ENCODE results near the gene TVP23A.
"Not testable (repeated sequence)": the region's sequence is repeated elsewhere in the genome, so short reads cannot be mapped to it uniquely, and the experiment has no call there.

The TVP23A gene

DNA sequence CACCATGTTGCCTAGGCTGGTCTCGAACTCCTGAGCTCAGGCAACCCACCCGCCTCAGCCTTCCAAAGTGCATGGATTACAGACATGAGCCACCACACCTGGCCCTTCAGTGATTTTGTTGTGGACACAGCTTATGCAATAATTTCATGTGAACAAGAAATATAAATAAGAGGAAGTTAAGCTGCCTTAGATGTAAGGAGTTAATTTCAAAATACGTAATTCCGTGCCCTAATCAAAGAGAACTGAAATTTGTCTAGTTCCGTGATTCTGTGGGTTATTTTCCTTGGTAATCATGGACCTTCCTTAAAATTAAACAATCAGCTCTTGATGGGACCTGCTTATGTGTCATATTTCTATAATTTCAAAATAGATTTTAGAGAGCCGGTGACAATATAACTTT lies 11.9 kb downstream of the TVP23A start:
- DNase-seq (ENCODE audit: low read depth in 3 of 3, low spot score in 1 of 3) = no peak

DNA sequence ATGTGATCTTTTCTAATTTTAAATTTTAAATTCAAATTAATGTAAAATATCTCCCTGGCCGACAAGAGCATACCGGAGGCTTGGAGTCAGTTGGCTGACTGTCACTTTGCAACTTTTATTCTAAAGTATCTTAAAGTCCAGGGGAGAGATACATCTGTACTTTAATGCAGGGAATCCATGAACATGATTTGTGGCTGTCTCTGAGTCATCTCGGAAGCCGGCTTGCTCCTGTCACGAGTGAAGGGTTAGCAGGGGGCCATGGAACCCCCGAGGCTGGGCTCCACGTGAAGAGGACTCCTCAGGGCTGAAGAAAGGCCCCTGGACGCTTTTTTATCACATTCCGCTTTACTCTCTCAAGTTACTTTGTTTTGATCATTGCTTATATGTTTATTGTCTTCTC lies 13.3 kb downstream of the TVP23A start:
- no peak for DNase-seq (ENCODE audit: low read depth in 3 of 3, low spot score in 1 of 3)

DNA sequence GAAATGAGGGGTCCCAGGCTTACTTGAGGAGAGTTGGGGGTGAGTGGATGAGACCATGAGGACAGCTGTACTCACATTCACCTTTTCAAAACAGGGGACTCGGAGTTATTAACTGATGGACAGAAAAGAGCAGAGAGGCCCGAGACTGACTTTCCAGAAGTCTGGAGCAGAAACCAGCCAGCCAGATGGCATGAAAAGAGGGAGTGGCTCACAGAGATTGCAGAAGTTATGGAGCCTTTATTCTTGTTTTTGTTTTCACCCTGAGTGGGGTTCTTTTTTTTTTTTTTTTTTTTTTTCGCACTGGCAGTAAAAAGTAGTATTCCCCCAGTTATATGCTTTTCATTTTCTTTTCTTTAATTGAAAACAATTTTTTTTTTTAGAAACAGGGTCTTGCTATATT lies 18.9 kb downstream of the TVP23A start:
- DNase-seq (ENCODE audit: low read depth in 3 of 3, low spot score in 1 of 3) = no peak

DNA sequence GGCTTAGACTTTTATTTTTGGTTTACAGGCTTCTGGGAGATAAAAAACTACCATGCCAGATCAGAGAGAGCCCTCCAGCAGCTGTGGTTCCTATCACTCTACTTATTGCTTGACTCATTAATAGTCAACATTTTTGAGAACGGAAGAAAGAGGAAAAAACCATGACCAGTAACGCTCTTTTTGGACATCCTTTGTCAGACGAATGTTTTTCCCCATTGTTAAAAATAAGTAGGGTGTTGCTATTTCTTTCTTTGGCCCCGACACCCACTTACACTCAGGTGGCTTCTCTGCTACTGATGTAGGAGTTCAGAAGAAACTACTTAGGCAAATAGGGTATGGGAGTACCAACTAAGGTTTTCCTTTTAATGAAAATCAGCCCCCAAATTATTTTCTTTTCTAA lies 27.5 kb downstream of the TVP23A start:
- no peak for DNase-seq (ENCODE audit: low read depth in 3 of 3, low spot score in 1 of 3)

DNA sequence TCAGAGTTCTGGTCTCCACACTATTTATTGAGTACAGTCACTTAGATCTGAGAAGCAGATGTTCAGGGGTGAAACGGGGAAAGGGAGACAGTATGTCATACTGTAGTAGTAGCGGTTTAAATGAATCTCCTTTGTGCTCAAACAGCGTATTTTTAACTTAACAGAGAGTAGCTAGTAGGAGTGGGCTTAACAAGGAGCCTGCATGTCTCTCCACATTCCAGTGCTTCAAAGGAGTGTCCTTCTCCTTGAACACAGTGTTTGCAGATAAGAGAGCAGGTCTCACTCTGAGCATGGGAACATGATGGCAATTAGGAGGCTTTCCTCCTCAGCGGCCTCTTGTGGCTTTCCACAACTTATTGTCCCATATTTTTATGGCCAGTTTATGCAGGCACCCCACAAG lies 30.0 kb downstream of the TVP23A start:
- not testable (repeated sequence) for DNase-seq (ENCODE audit: low read depth in 3 of 3, low spot score in 1 of 3)

DNA sequence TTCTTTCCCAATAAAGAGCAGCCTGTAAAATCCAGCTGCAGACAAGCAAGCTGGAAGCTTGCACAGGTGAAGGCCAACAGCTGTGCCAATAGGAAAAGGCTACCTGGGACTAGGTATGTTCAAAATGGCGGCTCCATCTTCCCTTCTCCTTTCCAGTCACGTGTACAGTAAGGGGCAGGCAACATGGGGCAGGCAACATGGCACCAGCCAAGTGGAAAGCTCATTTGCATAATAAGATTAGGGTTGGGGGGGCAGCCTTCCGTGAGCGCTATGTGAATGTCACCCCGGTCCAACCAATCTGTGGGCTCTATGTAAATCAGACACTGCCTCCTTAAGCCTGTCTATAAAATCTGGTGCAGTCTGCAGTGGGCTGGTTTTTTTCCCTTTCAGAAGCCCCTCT lies 31.3 kb downstream of the TVP23A start:
- no peak for DNase-seq (ENCODE audit: low read depth in 3 of 3, low spot score in 1 of 3)

DNA sequence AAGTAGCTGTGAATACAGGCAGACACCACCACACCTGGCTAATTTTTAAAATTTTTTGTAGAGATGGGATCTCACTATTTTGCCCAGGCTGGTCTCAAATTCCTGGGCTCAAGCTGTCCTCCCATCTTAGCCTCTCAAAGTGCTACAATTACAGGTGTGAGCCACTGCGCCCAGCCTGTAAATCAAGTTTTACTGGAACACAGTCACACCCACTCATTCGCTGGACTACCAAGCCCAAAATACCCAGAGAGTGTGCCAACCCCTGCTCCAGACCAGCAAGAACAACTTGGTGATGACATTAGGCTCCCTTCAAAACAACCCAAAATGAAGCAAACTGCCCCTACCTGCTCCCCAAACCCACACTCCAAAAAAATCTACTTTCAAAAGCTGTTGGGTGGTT lies 36.0 kb downstream of the TVP23A start:
- DNase-seq (ENCODE audit: low read depth in 3 of 3, low spot score in 1 of 3) = no peak

- DNase-seq (ENCODE audit: low read depth in 3 of 3, low spot score in 1 of 3) = no peak
Observed at GRCh38 chr16:10780628-10781027, 38.0 kb downstream of the TVP23A start.

- not testable (repeated sequence) for DNase-seq (ENCODE audit: low read depth in 3 of 3, low spot score in 1 of 3)
Observed at GRCh38 chr16:10779908-10780307, 38.7 kb downstream of the TVP23A start.

- DNase-seq (ENCODE audit: low read depth in 3 of 3, low spot score in 1 of 3) = no peak
Observed at GRCh38 chr16:10777356-10777755, 41.2 kb downstream of the TVP23A start.

GRCh38 chr16:10776923-10777322 lies 41.7 kb downstream of the TVP23A start:
- not testable (repeated sequence) for DNase-seq (ENCODE audit: low read depth in 3 of 3, low spot score in 1 of 3)

DNA sequence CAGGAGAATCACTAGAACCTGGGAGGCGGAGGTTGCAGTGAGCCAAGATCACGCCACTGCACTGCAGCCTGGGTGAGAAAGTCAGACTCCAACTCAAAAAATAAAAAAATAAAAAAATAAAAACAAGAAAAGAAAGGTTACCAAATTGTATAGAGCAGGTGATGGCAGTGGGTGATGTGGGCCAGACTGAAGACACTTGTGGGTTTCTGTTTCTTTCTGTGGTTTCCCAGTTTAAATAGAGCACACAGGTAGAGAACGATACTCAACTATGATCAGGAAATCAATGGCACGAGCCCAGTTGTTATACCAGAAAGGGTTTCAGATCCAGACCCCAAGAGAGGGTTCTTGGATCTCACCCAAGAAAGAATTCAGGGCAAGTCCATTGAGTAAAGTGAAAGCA lies 42.3 kb downstream of the TVP23A start:
- no peak for DNase-seq (ENCODE audit: low read depth in 3 of 3, low spot score in 1 of 3)

GRCh38 chr16:10770907-10771306 lies 47.7 kb downstream of the TVP23A start:
- no peak for DNase-seq (ENCODE audit: low read depth in 3 of 3, low spot score in 1 of 3)

- DNase-seq (ENCODE audit: low read depth in 3 of 3, low spot score in 1 of 3) = no peak
Observed at GRCh38 chr16:10769381-10769780, 49.2 kb downstream of the TVP23A start.

DNA sequence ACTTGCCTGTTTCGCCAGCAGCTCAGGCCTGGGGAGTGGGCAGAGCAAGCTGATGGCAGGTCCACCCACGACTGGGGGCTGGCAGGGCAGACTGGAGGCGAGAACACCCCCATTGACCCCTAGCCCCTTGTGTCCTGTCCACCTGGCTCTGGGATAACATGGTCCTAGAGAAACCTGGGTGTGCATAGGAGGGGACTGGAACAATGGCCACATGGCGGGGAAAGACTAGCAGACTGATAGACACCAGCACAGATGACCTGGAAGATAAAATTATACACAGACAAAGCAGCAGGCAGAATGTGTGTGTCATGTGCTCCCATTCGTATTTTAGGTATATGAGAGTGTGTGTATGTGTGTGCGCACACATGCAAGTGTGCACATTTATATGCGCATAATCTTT lies 51.5 kb downstream of the TVP23A start:
- DNase-seq (ENCODE audit: low read depth in 3 of 3, low spot score in 1 of 3) = no peak

DNA sequence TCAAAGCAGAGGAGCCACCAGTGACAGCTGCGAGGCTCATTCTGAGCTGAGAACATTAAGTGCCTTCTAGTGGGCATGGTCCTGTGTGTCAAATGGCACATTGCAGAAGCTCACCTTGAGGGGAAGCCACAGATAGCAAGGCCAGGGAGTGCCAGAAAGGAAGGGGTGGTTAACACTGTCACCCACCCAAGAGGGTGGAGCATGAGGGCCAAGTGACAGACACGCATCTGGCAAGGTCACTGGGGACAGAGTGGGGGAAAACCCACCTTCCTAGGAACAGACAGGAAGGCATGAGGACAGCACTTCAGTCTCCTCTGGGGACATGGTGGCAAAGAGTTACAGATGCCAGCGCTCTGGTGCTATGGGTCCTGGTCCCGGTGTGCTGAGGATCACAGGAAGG lies 52.8 kb downstream of the TVP23A start:
- no peak for DNase-seq (ENCODE audit: low read depth in 3 of 3, low spot score in 1 of 3)

DNA sequence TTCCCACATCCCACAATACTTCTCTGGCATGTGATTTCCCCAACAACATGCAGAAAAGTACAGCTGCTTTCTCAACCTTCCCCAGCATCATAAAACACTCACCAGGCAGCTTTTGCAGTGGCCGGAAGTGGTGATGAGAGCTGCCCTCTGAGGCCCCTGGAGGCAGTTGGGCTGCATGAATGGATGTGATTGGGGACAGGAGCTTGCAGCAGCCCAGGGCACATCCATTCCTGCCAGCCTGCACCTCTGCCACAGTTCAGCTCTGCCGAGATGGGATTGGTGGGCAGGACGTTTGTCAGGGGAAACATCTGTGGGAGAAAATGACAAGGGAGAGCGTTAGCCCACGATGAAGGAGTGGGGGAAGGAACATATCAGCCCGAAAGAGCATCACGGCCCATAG lies 55.1 kb downstream of the TVP23A start:
- DNase-seq (ENCODE audit: low read depth in 3 of 3, low spot score in 1 of 3) = no peak

DNA sequence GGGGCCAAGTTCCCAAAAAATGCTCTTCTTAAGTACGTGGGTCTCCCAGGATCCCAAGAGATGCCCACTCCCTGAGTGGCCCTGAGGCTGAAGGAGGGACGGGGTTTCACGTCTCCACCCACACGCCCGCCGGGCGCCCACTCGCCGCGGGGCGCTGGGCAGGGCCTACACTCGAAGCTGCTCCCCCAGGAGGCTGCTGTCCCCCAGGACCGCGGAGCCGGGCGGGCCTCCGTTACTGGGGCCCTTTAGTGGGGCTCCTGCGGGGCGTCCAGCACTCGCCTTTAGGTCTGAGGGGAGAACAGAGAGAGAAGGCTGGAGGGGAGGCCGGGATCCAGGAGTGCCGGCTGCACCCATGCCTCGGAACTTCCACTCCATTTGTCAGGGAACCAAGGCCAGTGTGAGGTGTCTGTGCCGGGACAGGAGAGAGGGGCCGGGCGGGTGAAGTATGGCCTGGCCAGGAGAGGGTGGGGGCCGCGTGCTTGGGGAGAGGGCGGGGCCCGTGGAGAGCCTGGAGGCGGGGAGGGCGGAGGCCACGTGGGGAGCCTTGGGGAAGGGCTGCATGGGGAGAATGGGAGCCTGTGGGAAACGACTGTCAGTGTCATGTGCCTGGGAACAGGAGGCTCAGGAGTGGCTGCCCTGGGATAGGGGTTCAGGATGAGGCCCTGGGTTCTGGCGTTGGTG lies 56.1 kb downstream of the TVP23A start:
- DNase-seq (ENCODE audit: low read depth in 3 of 3, low spot score in 1 of 3) = no peak

DNA sequence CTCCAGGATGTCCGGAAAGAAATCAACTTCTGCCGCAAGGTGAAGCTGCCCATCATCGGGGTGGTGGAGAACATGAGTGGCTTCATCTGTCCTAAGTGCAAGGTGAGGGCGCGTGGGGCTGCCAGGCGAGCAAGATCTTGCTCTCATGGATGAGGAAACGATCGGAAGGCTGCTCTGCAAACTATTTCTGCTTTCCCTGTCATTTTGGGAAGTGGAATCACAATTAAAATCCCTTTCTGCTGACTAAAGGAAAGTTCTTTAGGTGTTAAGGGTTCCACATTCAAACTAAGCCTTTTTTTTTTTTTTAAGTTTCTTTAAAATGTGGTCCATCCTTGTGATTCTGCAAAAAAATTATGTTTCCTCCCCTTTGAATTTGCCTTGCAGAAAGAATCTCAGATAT lies 57.2 kb downstream of the TVP23A start:
- no peak for DNase-seq (ENCODE audit: low read depth in 3 of 3, low spot score in 1 of 3)

- no peak for DNase-seq (ENCODE audit: low read depth in 3 of 3, low spot score in 1 of 3)
Observed at GRCh38 chr16:10760858-10761257, 57.7 kb downstream of the TVP23A start.

- no peak for DNase-seq (ENCODE audit: low read depth in 3 of 3, low spot score in 1 of 3)
Observed at GRCh38 chr16:10756574-10756973, 62.0 kb downstream of the TVP23A start.

DNA sequence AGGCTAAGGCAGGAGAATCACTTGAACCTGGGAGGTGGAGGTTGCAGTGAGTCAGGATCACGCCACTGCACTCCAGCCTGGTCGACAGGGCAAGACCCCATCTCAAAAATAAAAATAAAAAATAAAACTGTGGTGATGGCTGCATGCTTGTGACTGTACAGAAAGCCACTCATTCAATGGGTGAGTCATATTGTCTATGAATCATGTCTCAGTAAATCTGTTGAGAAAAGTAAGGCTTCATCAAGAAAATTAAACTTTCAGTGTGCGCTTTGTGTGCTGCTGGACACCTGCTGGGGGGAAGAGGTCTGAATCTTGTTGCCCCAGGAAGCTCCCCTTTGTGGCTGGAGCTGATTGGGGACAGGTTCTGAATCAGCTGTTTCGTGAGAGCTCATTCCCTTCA lies 63.7 kb downstream of the TVP23A start:
- no peak for DNase-seq (ENCODE audit: low read depth in 3 of 3, low spot score in 1 of 3)

- no peak for DNase-seq (ENCODE audit: low read depth in 3 of 3, low spot score in 1 of 3)
Observed at GRCh38 chr16:10753670-10754069, 64.9 kb downstream of the TVP23A start.

All from stimulated activated CD4-positive, alpha-beta T cell treated with anti-CD3 and anti-CD28 coated beads, TNF-alpha, amount 100 ng/mL, for 1 hour (primary cell).